ENCODE data around the gene PTPRU.

The PTPRU gene

DNA sequence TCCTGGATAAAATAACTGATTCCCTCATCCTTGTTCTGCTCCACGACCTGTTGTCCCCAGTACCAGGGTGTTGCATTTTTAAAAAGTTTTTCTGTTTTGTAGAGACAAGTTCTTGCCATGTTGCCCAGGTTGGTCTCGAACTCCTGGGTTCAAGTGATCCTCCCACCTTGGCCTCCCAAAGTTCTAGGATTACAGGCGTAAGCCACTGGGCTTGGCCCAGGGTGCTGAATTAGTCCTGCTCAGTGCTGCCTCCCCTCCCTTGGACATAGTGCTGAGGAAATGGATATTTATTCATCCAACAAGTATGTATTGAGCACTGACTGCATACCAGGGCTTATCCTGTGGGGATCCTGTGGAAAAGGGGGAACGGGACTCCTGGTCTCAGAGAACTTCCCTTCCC, 126.4 kb downstream of the PTPRU start:
- H3K27ac ChIP-seq = no peak overlapping the region
- TF ChIP-seq, protein P1, sequence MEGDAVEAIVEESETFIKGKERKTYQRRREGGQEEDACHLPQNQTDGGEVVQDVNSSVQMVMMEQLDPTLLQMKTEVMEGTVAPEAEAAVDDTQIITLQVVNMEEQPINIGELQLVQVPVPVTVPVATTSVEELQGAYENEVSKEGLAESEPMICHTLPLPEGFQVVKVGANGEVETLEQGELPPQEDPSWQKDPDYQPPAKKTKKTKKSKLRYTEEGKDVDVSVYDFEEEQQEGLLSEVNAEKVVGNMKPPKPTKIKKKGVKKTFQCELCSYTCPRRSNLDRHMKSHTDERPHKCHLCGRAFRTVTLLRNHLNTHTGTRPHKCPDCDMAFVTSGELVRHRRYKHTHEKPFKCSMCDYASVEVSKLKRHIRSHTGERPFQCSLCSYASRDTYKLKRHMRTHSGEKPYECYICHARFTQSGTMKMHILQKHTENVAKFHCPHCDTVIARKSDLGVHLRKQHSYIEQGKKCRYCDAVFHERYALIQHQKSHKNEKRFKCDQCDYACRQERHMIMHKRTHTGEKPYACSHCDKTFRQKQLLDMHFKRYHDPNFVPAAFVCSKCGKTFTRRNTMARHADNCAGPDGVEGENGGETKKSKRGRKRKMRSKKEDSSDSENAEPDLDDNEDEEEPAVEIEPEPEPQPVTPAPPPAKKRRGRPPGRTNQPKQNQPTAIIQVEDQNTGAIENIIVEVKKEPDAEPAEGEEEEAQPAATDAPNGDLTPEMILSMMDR (IDR thresholded peaks at IDR 0.05) = no peak
- TF ChIP-seq ZFX (IDR thresholded peaks at IDR 0.05; ENCODE audit: borderline replicate concordance) = no peak

- TF ChIP-seq ZFX (IDR thresholded peaks at IDR 0.05; ENCODE audit: borderline replicate concordance) = no peak
- TF ChIP-seq, protein P1 (IDR thresholded peaks at IDR 0.05) = no peak
- H3K27ac ChIP-seq = no peak overlapping the region
Measured at GRCh38 chr1:29363536-29363935, 127.2 kb downstream of the PTPRU start.

DNA sequence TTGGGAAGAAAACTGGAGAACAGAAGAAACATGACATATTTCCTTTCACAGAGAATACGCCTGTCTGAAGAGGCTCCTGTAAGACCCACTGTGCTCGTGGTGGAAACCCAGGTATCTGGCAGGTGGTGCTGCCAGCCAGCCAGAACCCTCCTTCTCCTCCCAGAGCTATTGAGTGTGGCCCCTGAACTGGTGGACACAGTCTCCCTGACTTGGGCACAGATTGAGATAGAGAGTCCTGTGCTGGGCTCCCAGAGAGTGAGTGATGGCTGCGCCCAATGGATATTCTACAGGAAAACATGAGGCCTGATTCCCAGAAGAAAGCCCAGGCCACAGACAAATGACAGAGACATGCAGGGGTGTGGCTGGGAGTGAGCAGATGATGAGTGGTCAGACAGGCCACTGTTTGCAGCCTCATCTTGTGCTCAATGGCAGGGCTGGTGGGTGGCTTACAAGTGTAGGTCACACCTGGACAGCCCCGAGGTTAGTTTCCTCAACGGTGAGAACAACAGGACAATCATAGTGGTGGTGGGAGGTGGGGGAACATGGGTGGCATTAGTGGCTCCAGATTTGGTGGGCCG, 127.9 kb downstream of the PTPRU start:
- no peak for TF ChIP-seq ZFX (IDR thresholded peaks at IDR 0.05; ENCODE audit: borderline replicate concordance)
- TF ChIP-seq, protein P1 (IDR thresholded peaks at IDR 0.05) = no peak

DNA sequence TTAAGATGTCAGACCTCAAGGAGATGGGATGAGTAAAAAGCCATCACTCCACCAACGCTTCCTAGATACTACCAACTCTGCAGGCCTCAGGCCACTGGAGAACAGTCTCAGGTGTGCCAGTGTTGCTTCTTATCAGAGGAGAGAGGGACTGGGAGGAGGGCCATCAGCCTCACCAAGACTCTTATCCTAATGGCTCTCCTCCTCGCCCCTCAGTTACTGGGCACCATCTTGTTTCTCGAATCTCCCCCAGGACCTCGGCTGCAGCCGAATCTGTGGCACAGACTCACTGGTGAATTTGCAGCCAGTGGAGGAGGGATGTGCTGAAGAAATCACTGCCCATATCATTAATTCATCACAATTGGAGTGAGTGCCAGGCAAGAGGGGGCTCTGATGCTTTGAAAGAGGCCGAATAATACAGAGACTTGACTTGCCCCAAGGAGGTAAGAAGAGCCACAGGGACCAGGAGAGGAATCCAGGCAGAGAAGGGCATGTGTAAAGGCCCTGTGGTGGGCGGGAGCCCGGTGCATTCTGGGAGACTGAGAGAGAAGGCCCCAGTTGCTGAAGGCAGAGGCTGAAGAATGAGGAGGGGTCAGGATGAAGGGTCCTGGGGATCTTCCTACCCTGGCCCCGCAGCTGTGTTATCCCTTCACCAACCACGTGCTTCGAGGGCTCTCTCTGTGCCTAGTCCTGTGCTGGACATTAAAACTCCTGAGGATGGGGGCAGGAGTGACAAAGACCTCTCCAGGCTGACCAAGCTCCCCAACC, 129.8 kb downstream of the PTPRU start:
- no peak overlapping the region for H3K27ac ChIP-seq
- TF ChIP-seq ZFX (IDR thresholded peaks at IDR 0.05; ENCODE audit: borderline replicate concordance) = no peak
- TF ChIP-seq, protein P1 (IDR thresholded peaks at IDR 0.05) = no peak

More for the DNA sequence above, 127.9 kb downstream of the PTPRU start:
- no peak overlapping the region for H3K27ac ChIP-seq

DNA sequence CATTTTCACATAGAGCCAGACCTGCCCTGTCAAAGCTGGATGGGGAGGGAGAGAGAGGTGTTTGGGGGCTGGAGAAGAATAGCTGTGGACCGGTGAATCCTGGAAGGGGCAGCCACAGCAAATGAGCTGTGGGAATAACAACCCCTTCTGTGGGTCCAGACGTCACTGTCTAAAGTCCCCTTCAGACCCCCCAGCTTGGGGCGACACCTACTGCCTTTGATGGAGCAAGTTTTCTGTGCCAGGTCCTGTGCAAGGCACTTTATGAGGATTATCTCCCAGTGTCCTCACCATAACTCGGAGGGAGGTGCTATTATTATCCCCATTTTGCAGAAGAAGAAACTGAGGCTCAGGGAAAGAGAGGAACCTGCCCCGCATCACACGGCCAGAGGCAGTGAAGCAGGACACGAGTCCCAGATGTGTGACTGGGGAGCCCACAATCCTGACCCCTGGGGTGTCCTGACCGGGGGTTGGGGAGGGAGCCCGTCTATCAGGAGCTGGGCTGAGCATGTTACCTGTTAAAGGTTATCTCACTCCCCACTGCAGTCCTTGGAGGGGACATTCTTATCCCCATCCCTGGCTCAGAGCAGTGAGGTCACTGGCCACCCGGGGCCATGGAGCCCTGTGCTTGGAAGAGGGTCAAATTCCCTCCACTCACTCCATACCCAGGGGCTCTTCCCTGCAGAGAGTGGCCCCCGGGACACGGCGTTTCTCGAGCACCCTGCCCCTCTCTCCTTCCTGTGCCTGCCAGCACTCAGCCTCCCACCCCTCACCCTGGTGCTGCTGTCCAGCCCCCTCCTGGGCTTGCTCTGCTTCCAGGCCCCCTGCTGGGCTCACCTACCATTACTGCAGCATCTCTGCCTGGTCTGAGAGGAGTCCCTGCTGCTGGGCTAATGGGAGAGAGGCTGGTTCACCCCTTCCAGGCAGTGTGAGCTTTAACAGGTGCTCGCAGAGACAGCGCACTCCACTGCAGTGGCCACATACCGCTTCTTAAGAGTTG, 132.9 kb downstream of the PTPRU start:
- TF ChIP-seq, protein P1 (IDR thresholded peaks at IDR 0.05) = no peak
- no peak for TF ChIP-seq ZFX (IDR thresholded peaks at IDR 0.05; ENCODE audit: borderline replicate concordance)
- no peak overlapping the region for H3K27ac ChIP-seq

- TF ChIP-seq, protein P1 (IDR thresholded peaks at IDR 0.05) = no peak
- no peak for TF ChIP-seq ZFX (IDR thresholded peaks at IDR 0.05; ENCODE audit: borderline replicate concordance)
- no peak overlapping the region for H3K27ac ChIP-seq
Measured at GRCh38 chr1:29370067-29370466, 133.7 kb downstream of the PTPRU start.
